Brain microvascular endothelial cell (primary cell): ENCODE results near the gene B2M.
"Not testable (repeated sequence)": the region's sequence is repeated elsewhere in the genome, so short reads cannot be mapped to it uniquely, and the experiment has no call there.

Experiments
- DNase-seq: peaks from one replicate; pipeline ENCODE4 v3.0.0-alpha.2; 2020
- H3K27ac ChIP-seq: fragments of 250-450 bp; sonication (Bioruptor Pico); 2 replicates; pipeline ENCODE4 v1.5.1; 2020; ENCODE audit warnings: mild to moderate bottlenecking, moderate library complexity
- H3K27me3 ChIP-seq: fragments of 250-450 bp; sonication (Bioruptor Pico); replicated peaks from 2 replicates; pipeline ENCODE4 v1.5.1; 2020; ENCODE audit warnings: mild to moderate bottlenecking
- H3K36me3 ChIP-seq: fragments of 250-450 bp; sonication (Bioruptor Pico); replicated peaks from 2 replicates; pipeline ENCODE4 v1.5.1; 2020; ENCODE audit warnings: mild to moderate bottlenecking
- H3K4me3 ChIP-seq: 2 replicates; pipeline ENCODE4 v1.5.1; 2011; ENCODE audit warnings: low read depth, mild to moderate bottlenecking, control low read depth, low read length, moderate library complexity
- CTCF ChIP-seq: IDR thresholded peaks from 2 replicates; pipeline ENCODE4 v1.5.1; 2011; ENCODE audit warnings: low read depth, mild to moderate bottlenecking, moderate library complexity, low read length, control low read depth, inconsistent platforms; ENCODE audit errors: missing control alignments
- in situ Hi-C: cut with HindIII; loops from 2 replicates; pipeline ENCODE4 v1.10.0; 2017; ENCODE audit warnings: low sequenced_read_pairs, low pct_ligation_motif_present

Gene B2M

GRCh38 chr15:44715797-44716334 lies 4.5 kb downstream of the B2M start:
- no peak for TF ChIP-seq CTCF
- Histone ChIP-seq H3K27me3 (no peaks in the 10 kb centered on the region), H3K36me3 (peaks cover 42% of the 10 kb centered on the region), H3K4me3 (no peak overlapping the region), H3K27ac (no peak overlapping the region)
- no peak for DNase-seq
- in situ Hi-C loops = no loop called here

GRCh38 chr15:44716983-44717602 lies 5.8 kb downstream of the B2M start:
- in situ Hi-C loops = no loop called here
- no peak overlapping the region for H3K27ac ChIP-seq
- no peak for TF ChIP-seq CTCF
- DNase-seq = no peak
- H3K4me3 ChIP-seq = no peak overlapping the region
- no peaks in the 10 kb centered on the region for H3K27me3 ChIP-seq
- H3K36me3 ChIP-seq = peaks cover 39% of the 10 kb centered on the region

- Histone ChIP-seq H3K27ac (no peak overlapping the region), H3K36me3 (peaks cover 39% of the 10 kb centered on the region), H3K27me3 (no peaks in the 10 kb centered on the region), H3K4me3 (no peak overlapping the region)
- DNase-seq = no peak
- TF ChIP-seq CTCF = no peak
- in situ Hi-C loops = no loop called here
These were observed 7.0 kb downstream of the B2M start for GRCh38 chr15:44718180-44718926.

- Histone ChIP-seq H3K27me3 (no peaks in the 10 kb centered on the region), H3K36me3 (peaks cover 39% of the 10 kb centered on the region), H3K27ac (no peak overlapping the region), H3K4me3 (no peak overlapping the region)
- TF ChIP-seq CTCF = no peak
- no peak for DNase-seq
- in situ Hi-C loops = no loop called here
These were observed 7.6 kb downstream of the B2M start for GRCh38 chr15:44718927-44719292.

GRCh38 chr15:44719293-44719999 lies 8.1 kb downstream of the B2M start:
- no peak for TF ChIP-seq CTCF
- in situ Hi-C loops = no loop called here
- no peak overlapping the region for H3K27ac ChIP-seq
- no peak overlapping the region for H3K4me3 ChIP-seq
- H3K27me3 ChIP-seq = no peaks in the 10 kb centered on the region
- peaks cover 37% of the 10 kb centered on the region for H3K36me3 ChIP-seq
- no peak for DNase-seq

- DNase-seq, H3K27me3 ChIP-seq, H3K27ac ChIP-seq, H3K4me3 ChIP-seq, in situ Hi-C loops: not testable (repeated sequence)
- peaks cover 37% of the 10 kb centered on the region for H3K36me3 ChIP-seq
These were observed 8.7 kb downstream of the B2M start for GRCh38 chr15:44720000-44720435.
